Medulla oblongata (tissue), 1 donor: ENCODE data around the gene LRATD1.
"Not testable (repeated sequence)": the region's sequence is repeated elsewhere in the genome, so short reads cannot be mapped to it uniquely, and the experiment has no call there.

ENCODE experiments used
- DNase-seq: peaks from one replicate; pipeline ENCODE4 v3.0.0-alpha.2; 2015; ENCODE audit errors: extremely low spot score

LRATD1 gene, protein sequence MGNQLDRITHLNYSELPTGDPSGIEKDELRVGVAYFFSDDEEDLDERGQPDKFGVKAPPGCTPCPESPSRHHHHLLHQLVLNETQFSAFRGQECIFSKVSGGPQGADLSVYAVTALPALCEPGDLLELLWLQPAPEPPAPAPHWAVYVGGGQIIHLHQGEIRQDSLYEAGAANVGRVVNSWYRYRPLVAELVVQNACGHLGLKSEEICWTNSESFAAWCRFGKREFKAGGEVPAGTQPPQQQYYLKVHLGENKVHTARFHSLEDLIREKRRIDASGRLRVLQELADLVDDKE

DNA sequence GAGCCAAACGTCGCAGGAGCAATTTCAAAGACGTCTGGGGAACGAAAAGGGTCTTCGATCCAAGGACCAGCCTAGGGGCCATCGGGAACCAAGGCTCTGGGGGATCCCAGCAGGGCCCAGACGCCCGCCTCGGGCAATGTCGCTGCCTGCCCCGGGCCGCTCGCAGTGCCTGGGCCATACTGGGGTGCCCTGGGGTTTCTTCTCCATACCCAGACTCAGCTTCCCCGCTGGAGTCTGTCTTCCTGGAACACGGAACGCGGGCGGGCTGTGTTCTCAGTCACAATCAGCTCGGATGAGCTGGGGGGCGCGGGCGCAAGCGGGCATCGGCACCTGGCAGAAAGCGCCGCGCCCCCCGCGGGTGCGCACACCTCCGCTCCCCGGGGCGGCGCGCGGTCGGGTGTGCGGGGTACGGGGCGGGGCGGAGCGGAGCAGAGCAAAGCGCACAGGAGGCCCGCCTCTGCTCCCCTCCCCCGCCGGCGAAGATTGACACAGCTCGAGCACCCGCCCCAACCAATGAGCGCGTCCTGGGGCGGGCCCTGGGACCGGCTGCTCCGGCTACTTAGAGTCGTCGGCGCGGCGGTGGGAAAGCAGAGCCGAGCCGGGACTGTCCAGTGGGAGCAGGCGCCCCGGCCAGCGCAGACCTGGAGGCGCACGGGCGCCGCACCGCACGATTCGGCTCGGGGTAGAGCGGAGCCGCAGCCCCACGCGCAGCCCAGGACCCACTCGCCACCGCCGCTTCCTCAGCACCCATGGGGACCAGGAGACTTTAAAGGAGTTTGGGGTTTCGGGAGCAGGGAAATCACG, at the start of gene LRATD1:
TSS of gene LRATD1 (plus strand) at position 585 of the 804 bp plus-strand sequence. CDS start 1,263 bp downstream, outside the sequence.
- peak; percentile 89 for DNase-seq

DNA sequence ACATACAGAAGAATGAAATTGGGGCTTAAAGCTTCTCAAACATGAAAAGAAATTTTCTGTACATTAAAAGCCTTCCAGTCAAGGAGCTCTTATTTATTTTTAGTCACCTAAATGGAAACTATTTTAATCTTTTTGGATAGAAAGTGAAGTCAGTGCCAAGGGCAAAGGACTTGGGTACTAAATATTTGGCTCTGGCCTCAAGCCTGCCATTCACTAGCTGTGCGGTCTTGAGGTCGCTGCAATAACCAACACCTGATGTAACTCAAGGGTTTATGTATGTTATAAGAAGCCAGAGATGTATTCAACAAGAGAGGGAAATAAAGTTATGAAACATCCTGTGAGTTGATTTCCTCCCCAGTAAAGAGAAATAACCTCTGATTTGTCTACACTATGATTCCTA, 49.5 kb upstream of the LRATD1 start:
- DNase-seq, result no peak

DNA sequence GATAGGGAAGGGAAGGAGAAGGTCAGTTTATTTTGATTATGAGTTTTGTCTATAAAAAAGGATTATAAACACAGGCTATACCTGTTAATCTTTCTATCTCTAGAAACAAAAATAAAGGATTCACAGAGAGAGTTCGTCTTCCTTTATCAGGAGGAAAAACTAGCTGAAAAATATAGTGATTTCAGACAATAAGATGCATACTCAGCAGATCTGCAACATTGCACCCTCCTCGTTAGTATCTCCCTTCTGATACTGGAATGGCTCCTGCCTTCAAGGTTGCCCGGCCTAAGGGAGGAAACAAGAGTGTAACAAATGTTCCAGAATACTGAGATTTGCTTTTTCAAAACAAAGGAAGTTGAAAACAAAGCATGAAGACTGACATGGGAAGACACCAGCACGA, 48.7 kb upstream of the LRATD1 start:
- no peak for DNase-seq

DNA sequence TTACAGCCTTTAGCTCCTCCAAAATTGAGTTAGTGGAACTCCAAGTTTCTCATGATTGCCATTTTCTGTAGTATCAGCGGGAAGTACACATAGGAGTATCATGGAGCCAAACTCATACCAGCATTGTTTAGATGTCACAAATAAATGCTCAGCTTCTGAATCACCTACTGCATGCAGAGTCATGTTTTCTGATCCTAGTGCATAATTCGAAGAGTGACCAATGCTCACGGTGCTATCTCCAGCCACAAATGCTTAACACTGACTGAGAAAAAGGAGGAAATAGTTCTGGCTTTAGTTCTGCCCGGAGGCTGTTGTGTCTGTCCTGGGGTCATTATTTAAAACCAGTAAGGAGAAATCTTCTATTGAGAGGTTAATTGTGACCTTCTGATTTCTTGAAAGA, 45.4 kb upstream of the LRATD1 start:
- DNase-seq, result no peak

DNA sequence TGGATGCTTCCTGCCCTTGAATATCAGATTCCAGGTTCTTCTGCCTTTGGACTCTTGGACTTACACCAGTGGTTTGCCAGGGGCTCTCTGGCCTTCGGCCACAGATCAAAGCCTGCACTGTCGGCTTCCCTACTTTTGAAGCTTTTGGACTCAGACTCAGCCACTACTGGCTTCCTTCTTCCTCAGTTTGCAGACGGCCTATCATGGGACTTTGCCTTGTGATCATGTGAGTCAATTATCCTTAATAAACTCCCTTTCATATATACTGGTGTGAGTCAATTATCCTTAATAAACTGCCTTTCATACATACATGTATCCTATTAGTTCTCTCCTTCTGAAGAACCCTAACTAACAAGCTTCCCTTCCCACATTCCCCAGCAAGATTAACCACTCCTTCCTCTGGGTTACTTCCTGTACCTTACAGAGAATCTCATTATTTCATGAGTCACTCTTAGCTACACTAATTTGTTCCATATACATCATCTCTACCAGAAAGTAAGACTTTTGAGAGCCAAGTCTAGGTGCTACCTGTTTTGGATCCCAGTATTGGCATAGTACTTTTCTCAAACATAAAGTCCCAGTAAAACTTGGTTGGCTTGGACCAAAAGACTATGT, 31.3 kb upstream of the LRATD1 start:
- no peak for DNase-seq

DNA sequence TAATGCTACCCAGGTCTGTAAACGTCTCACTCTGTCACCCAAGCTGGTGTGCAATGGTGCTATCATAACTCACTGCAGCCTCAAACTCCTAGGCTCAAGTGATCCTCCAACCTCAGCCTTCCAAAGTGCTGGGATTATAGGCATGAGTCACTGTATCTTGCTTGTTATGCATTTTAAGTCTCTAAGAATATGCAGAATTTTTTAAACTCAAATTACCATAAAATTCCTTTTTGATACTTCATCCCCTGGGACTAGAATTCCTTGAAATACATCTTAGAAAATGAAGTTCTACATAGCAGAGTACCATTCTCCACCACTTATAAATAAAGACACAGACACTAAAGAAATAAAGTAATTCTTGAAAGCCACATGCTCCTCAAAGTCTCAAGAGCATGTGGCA, 30.2 kb upstream of the LRATD1 start:
- no peak for DNase-seq

DNA sequence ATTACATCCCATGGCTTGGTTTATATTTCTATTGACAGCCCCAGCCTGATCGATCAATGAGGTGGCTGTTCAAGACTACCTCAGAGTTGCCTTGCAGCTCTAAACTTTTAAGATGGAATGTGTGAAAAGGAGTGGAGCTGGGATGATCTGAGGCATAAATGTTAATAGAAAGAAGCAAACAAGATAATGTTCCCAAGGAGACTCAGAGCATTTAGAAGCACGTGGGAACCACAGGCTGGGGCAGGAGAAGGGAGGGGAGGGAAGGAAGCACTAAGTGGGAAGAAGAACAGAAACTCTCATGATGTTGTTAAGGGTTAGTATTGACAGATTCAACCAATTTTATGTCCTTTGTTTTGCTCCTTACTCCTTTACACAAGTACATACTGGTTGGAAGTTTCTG, 28.8 kb upstream of the LRATD1 start:
- DNase-seq, result no peak

DNA sequence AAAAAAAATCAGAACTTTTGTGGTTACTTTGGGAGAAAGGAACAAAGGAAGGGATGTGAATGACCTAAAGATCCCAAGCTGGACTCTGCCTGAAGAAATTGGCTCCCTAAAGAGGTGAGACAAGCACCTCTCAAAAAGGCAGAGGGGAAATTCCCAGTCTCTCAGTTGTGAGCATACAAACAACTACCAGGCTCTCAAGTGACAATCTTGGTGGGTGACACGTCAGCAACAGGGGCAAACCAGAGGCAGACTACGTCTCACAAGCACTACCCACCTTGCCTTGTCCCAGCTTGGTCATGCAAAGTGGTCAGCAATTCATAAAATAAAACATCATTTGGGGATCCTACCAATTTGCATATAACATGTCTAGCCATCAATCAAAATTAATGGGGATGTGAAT, 24.3 kb upstream of the LRATD1 start:
- DNase-seq, result no peak

DNA sequence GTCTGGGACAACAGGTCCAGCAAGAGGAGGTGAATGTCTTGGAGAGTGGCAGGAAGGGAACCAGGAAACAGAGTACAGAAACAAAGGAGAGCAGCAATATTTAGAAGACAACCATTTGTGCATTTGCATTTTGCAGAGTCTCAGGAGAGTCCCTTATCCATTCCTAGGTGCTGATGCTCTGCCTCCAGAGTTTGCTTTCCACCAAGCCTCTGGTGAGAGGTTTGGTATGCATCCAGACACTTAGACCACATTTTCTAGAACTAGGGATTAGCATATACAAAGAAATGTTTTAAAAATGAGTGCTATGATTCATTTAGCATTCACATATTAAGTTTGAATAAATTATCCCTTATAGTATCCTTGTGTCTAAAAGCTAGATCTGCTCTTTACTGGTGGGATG, 18.5 kb upstream of the LRATD1 start:
- DNase-seq, result no peak

DNA sequence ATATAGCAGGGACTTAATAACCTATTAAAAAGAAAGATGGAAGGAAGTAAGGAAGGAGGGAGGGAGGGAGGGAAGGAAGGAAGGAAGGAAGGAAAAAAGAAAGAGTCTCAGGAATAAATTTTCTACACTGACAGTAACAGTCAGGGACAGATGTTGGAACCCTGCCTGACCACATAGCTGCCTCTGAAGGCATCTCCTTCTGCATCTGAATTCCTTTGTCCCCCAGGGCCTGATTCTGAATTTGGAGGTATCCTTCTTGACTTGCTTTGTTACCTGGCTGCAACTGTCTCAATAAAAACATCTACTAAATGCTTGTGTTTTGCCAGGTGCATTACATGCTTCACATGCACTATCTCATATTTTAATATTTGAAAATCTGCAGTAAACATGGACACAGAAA, 17.4 kb upstream of the LRATD1 start:
- DNase-seq, result no peak

DNA sequence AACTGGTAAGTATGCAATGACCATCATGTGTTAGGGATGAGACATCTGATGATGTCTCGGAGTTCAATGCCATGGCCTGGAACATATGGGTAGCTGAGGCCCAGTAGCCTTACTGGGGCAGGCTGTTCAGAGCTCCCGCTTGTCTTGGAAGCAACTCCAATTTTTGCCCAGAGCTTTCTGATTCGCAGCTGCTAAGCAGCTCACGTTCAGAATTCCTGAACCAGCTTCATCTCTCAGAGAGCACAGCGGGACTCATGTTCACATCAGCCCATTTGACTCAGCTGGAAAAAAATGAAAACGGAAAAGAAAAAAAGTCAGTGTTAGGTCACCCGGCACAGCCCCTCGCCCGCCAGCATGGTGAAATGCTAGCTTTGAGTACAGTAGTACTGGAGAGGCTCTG, 16.8 kb upstream of the LRATD1 start:
- no peak for DNase-seq

DNA sequence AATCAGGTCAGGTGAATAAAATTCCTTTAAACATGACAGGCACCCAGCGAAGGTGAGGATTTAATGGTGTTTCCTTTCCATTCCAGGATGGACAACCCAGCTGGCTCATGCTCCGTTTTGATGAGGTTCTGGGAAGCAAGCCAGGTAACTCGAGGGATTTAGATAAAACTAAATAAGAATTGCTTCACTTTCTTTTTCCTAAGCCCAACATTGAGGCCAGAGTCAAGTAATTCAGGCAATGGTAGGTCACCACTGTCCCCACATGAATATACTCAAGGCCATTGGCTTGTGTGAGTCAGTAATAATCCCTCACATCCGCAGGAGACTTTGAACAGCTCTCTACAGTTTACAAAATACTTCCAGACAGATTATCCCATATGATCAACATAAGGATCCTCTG, 16.2 kb upstream of the LRATD1 start:
- no peak for DNase-seq

DNA sequence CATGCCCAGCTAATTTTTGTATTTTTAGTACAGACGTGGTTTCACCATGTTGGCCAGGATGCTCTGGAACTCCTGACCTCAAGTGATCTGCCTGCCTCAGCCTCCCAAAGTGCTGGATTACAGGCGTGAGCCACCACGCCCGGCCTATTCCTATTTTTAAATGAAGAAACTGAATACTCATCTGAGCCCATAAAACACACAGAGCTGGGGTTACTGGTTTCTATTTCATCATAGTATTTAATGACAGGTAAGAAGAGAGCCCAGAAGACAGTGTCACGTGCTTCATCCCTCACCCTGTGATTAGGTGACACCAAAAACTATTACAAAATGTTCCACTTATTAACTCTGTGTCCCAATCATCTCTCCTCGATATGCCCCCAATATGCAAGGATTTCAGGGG, 15.6 kb upstream of the LRATD1 start:
- no peak for DNase-seq

DNA sequence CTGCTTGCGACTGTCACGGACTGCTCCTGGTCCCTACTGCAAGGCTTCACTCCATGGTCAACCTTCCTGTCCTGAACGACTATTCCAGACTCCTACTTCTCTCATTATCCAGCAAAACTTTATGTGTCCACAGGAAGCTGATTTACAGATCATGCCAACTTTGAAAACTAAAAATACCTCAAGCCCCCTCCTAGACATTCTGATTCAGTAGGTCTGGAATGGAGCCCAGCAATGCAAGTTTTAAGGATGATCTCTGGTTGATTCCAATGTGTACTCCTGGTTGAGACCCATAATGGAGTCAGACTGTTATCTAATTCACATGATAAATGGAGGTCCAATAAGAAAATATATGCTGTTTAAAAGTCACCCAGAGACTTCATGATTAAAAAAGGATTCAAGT, 13.1 kb upstream of the LRATD1 start:
- DNase-seq, result no peak

DNA sequence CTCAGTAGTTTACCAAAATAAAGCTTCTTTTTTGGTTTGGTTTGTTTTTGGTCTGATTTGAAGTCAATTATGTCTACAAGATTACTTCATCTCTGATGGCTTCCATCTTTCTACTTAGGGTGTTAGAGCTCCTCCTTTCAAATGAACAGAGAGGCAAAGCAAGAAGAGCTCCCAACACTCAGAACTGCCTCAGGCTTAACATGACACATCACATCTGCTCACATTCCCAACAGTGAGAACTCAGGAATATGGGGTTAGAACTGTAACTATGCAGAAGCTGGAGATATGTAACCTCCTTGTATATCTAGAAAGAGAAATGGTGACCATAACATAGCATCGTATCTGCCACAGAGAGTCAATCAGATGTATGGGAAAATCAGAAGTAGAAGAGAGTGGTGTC, 11.4 kb upstream of the LRATD1 start:
- DNase-seq, result no peak

DNA sequence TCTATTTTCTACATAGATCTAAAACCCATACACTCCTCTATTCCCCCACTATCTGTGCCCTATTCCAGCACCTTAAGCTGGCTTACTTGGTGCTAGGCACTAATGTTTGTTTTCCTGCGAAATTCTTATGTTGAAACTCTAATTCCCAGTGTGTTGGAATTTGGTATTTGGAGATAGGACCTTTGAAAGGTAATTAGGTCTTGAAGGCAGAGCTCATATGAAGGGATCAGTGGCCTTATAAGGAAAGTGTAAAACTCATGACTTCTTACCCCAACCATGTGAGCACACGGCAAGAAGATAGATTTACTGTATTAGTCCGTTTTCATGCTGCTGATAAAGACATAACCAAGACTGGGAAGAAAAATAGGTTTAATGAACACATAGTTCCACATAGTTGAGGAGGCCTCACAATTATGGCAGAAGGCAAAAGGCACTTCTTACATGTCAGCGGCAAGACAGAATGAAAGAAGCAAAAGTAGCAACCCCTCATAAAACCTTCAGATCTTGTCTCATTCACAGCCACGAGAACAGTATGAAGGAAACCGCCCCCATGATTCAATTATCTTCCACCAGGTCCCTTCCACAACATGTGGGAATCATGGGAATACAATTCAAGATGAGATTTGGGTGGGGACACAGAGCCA, 10.5 kb upstream of the LRATD1 start:
- no peak for DNase-seq

DNA sequence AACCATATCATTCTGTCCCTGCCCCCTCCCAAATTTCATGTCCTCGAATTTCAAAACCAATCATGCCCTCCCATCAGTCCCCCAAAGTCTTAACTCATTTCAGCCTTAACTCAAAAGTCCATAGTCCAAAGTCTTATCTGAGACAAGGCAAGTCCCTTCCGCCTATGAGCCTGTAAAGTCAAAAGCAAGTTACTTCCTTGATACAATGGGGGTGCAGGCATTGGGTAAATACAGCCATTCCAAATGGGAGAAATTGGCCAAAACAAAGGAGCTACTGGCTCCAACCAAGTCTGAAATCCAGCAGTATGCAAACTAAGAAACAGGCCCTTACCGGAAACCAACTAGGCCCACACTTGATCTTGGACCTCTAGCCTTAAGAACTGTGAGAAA, 10.0 kb upstream of the LRATD1 start:
- DNase-seq, result not testable (repeated sequence)

DNA sequence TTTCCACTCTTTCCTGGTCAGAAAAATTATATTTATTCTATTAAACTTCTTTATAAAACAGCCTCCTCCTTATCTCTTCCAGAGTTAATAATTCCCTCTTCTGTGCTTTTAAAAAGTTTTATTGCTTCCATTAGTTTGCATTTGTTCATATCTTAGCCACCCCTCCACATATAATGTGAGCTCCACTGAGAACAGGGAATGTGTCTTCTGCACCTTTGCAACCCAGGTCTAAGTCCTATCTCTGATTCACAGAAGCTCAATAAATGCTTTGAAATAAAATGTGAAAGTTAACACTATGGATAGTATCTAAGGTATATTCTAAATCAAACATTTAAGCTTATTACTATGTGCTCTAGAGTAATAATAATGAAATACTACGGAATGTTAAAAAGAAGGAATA, 9.3 kb upstream of the LRATD1 start:
- no peak for DNase-seq

DNA sequence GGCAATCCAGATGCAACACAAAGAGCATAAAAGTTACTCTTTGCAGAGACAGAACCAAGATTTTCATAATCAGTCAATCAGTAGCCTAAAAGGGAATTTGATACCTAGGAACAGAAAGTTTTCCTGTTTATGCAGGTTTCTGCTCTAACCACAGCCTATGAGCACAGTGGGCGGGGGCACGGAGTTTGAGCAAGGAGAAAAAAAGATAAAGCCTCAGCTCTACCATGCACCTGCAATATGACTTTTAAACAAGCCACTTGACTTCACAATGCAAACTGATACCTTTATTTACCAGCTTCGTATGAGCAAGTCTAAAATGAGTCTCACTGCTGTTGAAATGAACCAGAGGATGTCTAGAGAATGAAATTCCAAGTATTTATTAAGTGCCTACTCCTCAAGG, 5.6 kb upstream of the LRATD1 start:
- DNase-seq, result no peak

DNA sequence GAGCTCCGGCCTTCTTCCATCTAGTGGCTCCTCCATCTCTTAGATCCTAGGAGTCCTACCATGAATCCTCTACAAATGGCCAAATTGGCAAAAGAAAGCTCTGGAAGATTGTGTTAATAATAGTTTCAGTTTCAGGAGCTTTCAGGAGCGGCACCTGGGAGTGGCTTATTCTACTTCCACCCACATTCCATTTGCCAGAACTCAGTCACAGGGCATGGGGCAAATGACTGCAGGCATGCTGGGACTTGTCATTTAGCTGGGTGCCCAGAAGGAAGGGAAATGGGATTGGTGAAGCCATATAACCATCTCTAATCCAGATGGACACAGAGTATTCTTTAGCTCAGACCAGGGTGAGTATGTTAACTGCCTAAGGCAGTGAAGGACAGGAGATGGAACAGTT, 3.6 kb upstream of the LRATD1 start:
- DNase-seq, result no peak

DNA sequence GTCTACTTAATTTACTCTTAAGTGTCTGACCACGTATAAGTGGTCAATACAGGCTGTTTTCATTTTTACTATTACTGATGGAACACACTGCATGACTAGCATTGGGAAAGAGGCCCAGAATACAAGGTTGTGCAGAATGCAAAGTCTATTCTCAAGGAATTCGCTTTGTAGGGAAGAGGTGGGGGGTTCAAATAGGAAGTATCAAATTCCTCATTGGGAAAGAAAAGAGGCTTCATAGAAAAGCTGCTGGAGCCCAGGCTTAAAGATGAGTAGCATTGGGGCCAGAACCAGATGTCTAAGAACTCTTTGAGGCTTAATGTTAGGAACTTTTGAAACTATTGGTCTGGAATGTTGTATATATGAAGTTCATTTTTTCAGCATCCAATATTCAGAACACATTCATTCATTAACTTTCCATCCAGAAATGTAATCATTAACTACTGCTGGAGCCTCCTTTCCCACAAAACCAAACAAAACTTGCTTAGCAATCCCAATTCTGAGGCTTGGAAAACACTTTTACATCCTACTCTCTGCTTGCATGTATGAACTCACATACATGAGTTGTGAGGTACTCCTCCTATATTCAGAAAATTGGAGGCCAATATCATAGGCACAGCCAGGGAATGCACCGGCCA, 994 bp upstream of the LRATD1 start:
- DNase-seq, result peak; percentile 5

DNA sequence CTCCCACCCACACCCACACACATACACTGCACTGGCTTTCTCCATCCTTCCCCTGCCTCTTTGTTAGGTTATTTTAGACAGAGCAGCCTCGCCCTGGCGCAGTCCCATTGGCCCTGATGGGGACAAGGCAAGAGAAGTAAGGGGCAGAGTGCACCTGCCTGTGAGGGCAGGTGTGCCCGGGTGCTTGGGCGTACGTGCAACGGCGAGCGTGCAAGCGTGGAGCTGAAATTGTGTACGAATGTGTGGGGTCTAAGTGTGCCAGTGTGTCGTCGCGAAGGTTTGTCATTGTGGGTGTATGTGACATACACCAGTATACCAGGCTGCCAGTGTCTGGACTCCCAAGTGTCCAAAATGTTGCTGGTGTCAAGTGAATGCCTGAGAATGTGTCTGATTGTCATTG, 544 bp downstream of the LRATD1 start:
- no peak for DNase-seq
